Activated naive CD4-positive, alpha-beta T cell treated with anti-CD3 and anti-CD28 coated beads, Interleukin-2, amount 10 ng/mL, durations not matched to agents 7 days and 5 days (primary cell): ENCODE measurements around the gene PSMA3.
A peak's percentile ranks its signal among the peaks of the same experiment; 100 is the strongest.

Experiments used
- CTCF ChIA-PET: fragments of 350-600 bp; sonication (Branson Sonifier 250); formaldehyde crosslinking; loops from one replicate; lab custom pipeline; 2021; ENCODE audit warnings: antibody characterized with exemption; lab: Charles Lee
- DNase-seq: peaks from one replicate; pipeline ENCODE4 v3.0.0-alpha.2; 2020
- H3K27ac Mint-ChIP-seq: one replicate; pipeline ENCODE4 v1.8.0; 2021; ENCODE audit warnings: mild to moderate bottlenecking, moderate library complexity, mixed read lengths
- H3K27me3 Mint-ChIP-seq: one replicate; pipeline ENCODE4 v1.8.0; 2021; ENCODE audit warnings: mild to moderate bottlenecking, mixed read lengths
- H3K36me3 Mint-ChIP-seq: one replicate; pipeline ENCODE4 v1.8.0; 2021; ENCODE audit warnings: mixed read lengths
- H3K4me1 Mint-ChIP-seq: one replicate; pipeline ENCODE4 v1.8.0; 2021; ENCODE audit warnings: mixed read lengths
- H3K4me3 Mint-ChIP-seq: one replicate; pipeline ENCODE4 v1.8.0; 2021; ENCODE audit warnings: mild to moderate bottlenecking, moderate library complexity, mixed read lengths
- H3K9me3 Mint-ChIP-seq: one replicate; pipeline ENCODE4 v1.8.0; 2021; ENCODE audit warnings: mixed read lengths

PSMA3 gene

DNA sequence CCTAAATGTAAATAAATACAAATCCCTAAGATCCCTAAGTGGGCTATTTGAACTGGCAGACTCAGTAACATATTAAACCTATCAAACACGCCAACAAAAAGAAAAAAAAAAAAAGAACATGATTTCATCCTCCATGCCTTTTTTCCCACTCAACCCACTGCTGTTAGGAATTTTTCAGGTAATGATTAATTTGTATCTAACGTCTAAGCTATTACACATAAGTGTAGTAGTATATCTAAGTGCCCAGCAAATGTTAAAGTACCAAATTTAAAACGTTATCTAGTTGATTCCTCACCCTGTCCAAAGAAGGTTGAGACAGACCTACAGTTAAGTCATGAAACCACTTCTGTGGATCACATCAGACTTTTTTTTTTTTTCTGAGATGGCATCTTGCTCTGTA is 37.3 kb downstream of the PSMA3 start:
- peaks cover 66% of the 10 kb centered on the region for H3K36me3 Mint-ChIP-seq
- CTCF ChIA-PET, result interaction anchor here (0.7 to 0.8 kb wide), 2 partner anchors 123 to 727 kb away, joined by 3 read pairs; no protein-coding TSS in a partner anchor
- H3K9me3 Mint-ChIP-seq, result no peaks in the 10 kb centered on the region
- peak overlapping the region; percentile 88 for H3K27ac Mint-ChIP-seq
- H3K27me3 Mint-ChIP-seq, result no peaks in the 10 kb centered on the region
- peaks cover 47% of the 10 kb centered on the region for H3K4me1 Mint-ChIP-seq
- H3K4me3 Mint-ChIP-seq, result no peak overlapping the region
- DNase-seq, result no peak

DNA sequence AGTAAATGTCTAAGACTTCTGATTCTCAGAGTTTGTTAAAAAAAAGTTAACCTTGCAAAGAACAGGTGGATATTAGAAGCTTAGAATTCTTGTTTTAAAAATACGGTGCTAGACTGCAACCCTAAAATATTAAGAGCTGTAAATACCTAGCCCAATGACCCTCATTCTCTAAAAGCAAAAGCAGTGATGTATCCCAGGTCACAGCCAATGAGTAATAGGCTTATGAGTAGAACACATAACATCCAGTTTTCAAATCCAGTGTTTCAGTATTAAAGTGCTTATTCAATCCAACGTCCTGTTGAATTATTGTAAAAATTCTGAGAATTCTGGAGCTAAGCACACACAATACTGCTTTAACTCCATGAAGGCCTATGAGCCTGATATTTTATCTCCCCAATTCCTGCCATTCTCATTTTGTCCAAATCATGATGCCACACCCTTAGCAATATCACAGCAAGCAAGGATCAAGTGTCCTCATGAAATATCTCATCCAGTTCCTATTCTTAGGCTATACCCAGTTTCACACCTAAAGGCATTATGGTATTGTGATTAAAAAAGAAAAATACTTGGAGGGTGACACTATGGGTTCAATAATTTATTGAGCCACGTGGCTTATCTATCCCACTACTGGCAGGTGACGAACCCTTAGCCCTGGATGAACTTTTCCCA is 38.4 kb downstream of the PSMA3 start:
- no peak for DNase-seq
- Mint-ChIP-seq H3K4me1 (peaks cover 52% of the 10 kb centered on the region), H3K27ac (no peak overlapping the region), H3K4me3 (no peak overlapping the region), H3K27me3 (no peaks in the 10 kb centered on the region), H3K9me3 (no peaks in the 10 kb centered on the region), H3K36me3 (peaks cover 71% of the 10 kb centered on the region)
- CTCF ChIA-PET, result no interaction called here

DNA sequence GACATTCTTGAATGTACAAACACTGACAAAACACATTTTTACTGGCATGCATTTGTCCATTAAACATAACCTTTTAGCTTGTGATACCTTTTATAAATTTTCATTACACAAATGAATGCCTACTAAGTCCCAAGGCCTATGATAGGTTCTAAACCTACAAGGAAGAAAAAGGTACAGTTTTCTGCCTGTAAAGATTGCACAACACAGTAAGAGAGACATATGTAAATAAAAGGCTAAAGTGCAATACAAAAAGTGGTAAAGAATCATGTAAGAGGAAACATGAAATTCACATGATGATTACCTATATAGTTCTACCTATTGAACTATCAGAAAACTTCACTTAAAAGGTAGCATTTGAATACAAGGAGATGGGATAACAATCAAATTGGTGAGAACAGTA is 39.1 kb downstream of the PSMA3 start:
- CTCF ChIA-PET, result no interaction called here
- Mint-ChIP-seq H3K27me3 (no peaks in the 10 kb centered on the region), H3K4me3 (no peak overlapping the region), H3K27ac (no peak overlapping the region), H3K9me3 (no peaks in the 10 kb centered on the region), H3K36me3 (peaks cover 72% of the 10 kb centered on the region), H3K4me1 (peaks cover 55% of the 10 kb centered on the region)
- no peak for DNase-seq

DNA sequence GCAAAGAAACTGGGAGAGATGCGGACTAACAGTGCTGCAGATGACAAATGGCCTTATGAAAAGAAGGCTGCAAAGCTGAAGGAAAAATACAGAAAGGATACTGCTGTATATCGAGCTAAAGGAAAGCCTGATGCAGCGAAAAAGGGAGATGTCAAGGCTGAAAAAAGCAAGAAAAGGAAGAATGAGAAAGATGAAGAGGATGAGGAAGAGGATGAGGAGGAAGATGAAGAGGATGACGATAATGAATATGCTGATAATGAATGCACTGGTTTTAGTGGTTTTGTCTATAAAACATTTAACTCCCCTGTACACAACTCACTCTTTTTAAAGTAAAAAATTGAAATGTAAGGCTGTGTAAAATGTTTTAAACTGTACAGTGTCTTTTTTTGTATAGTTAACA is 40.5 kb downstream of the PSMA3 start:
- H3K9me3 Mint-ChIP-seq, result no peaks in the 10 kb centered on the region
- no peaks in the 10 kb centered on the region for H3K27me3 Mint-ChIP-seq
- CTCF ChIA-PET, result no interaction called here
- H3K4me1 Mint-ChIP-seq, result peaks cover 59% of the 10 kb centered on the region
- H3K4me3 Mint-ChIP-seq, result no peak overlapping the region
- no peak for DNase-seq
- no peak overlapping the region for H3K27ac Mint-ChIP-seq
- peaks cover 71% of the 10 kb centered on the region for H3K36me3 Mint-ChIP-seq

DNA sequence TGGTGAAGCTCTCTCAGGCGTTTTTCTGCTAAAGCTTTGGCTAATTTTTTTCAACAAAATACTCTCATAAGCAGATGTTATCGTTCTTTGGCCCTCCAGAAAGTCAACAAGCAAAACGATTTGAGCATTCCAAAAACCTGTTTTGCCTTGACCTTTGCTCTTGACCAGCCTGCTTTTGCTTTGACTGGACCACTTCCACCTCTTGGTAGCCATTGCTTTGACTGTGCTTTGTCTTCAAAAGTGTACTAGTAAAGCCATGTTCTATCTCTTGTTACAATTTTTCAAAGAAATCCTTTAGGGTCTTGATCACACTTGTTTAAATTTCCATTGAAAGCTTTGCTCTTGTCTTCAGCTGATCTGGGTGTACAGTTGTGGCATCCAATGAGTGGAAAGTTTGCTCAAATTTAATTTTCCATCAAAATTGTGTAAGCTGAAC is 43.0 kb downstream of the PSMA3 start:
- CTCF ChIA-PET, result no interaction called here
- DNase-seq, result no peak
- H3K9me3 Mint-ChIP-seq, result no peaks in the 10 kb centered on the region
- no peak overlapping the region for H3K4me3 Mint-ChIP-seq
- peaks cover 44% of the 10 kb centered on the region for H3K4me1 Mint-ChIP-seq
- no peak overlapping the region for H3K27ac Mint-ChIP-seq
- no peaks in the 10 kb centered on the region for H3K27me3 Mint-ChIP-seq
- peaks cover 67% of the 10 kb centered on the region for H3K36me3 Mint-ChIP-seq

DNA sequence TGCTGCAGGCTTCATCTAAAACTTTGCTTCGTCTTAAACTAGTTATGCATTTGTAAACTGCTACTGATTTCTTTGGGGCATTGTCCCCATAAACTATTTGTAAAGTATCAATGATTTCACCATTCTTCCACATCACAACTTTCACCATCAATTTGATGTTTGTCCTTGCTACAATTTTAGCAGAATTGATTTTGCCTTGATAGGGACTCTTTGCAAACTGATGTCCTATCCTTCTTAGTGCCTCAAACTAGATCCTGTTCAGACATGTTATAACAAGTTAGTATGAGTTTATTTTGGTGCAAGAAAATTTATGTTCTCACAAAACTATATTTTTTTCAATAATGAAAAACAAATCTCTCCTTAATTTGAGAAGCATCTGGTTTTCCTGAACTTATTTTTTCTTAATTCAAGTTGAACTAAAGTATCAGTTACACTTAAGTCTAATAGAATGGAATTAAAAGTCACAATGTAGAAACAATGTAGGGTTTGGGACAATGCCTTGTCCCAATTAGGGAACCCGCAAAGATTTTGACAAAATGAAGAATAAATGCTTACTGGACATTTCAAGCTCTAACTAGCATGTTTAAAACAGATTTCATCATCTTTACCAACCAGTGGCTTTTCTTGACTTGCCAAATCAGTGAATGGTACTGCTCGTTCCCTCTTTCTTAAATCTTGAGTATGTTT is 43.6 kb downstream of the PSMA3 start:
- Mint-ChIP-seq H3K4me3 (no peak overlapping the region), H3K27ac (no peak overlapping the region), H3K27me3 (no peaks in the 10 kb centered on the region), H3K36me3 (peaks cover 66% of the 10 kb centered on the region), H3K4me1 (peaks cover 46% of the 10 kb centered on the region), H3K9me3 (no peaks in the 10 kb centered on the region)
- no peak for DNase-seq
- CTCF ChIA-PET, result no interaction called here

DNA sequence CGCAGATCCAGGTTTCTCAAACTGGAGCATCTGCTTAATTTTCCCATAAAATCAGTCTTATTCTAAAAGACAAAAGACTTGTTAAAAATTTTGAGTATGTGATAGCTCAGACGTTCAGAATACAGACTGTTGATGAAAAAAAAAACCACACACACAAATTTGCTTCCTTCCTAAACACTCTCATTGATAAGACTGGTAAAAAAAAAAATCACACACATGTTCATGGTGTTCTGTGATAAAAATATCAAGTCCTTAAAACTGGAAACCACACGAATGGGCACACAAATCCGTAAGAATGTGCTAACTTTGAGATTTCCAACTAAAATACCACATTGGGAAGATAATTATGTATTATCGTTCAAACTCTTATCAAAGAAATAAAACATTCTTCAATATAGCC is 47.0 kb downstream of the PSMA3 start:
- Mint-ChIP-seq H3K4me1 (peaks cover 58% of the 10 kb centered on the region), H3K36me3 (peaks cover 62% of the 10 kb centered on the region), H3K9me3 (no peaks in the 10 kb centered on the region), H3K27me3 (no peaks in the 10 kb centered on the region), H3K27ac (no peak overlapping the region), H3K4me3 (no peak overlapping the region)
- CTCF ChIA-PET, result no interaction called here
- no peak for DNase-seq

DNA sequence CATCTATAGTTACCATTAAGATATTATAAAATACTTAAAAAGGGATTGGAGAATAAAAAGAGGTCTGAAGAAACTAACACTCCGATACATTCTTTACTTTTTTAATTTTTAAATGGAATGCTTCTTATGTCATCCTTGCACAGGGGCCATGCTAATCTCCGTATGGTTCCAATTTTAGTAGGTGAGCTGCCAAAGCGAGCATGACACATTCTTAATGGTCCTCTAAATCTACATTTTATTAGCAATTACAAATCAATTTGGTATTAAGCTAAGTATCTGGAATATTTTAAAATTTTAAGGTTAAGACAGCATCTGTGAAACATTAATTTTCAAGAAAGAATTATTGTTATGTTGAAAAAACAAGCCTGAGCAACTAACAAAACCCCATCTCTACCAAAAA is 47.5 kb downstream of the PSMA3 start:
- DNase-seq, result no peak
- H3K27ac Mint-ChIP-seq, result no peak overlapping the region
- H3K9me3 Mint-ChIP-seq, result no peaks in the 10 kb centered on the region
- peaks cover 62% of the 10 kb centered on the region for H3K4me1 Mint-ChIP-seq
- peaks cover 61% of the 10 kb centered on the region for H3K36me3 Mint-ChIP-seq
- no peak overlapping the region for H3K4me3 Mint-ChIP-seq
- H3K27me3 Mint-ChIP-seq, result no peaks in the 10 kb centered on the region
- CTCF ChIA-PET, result no interaction called here

DNA sequence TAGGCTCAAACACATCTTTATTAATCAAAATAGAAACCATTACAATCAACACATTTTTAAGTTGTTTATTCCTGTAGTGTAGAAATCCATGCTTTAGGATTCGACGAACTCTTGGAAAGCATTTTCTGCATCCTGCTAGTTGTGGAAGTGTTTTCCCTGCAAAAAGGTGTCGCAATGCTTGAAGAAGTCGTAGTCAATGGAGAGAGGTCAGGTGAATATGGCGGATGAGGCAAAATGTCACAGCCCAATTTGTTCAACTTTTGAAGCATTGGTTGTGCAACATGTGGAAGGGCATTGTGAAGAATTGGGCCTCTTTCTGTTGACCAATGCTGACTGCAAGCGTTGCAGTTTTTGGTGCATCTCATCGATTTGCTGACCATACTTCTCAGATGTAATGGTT is 49.6 kb downstream of the PSMA3 start:
- Mint-ChIP-seq H3K27ac (no peak overlapping the region), H3K36me3 (peaks cover 46% of the 10 kb centered on the region), H3K9me3 (no peaks in the 10 kb centered on the region), H3K4me1 (peaks cover 51% of the 10 kb centered on the region), H3K27me3 (no peaks in the 10 kb centered on the region), H3K4me3 (no peak overlapping the region)
- no peak for DNase-seq
- CTCF ChIA-PET, result no interaction called here

DNA sequence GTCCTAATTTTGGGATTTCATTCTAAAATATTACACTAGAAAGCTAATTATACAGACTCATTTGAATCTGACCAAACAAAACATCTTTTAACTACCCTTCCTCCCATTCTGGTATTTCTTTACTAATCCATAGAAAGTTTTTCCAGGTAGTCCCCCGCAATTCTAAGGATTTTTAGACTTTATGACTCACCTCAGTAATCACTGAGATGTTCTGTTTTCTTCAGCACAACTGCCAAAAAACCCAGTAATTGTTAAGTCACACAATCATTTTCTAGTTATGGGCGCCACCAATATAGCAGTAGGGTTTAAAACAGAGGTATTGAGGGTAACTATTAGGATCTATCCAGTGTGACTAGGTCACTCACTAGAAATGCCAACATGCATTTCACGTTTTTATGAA is 52.1 kb downstream of the PSMA3 start:
- Mint-ChIP-seq H3K27me3 (no peaks in the 10 kb centered on the region), H3K9me3 (no peaks in the 10 kb centered on the region), H3K4me3 (no peak overlapping the region), H3K4me1 (peaks cover 55% of the 10 kb centered on the region), H3K36me3 (peaks cover 36% of the 10 kb centered on the region), H3K27ac (no peak overlapping the region)
- CTCF ChIA-PET, result no interaction called here
- DNase-seq, result no peak

DNA sequence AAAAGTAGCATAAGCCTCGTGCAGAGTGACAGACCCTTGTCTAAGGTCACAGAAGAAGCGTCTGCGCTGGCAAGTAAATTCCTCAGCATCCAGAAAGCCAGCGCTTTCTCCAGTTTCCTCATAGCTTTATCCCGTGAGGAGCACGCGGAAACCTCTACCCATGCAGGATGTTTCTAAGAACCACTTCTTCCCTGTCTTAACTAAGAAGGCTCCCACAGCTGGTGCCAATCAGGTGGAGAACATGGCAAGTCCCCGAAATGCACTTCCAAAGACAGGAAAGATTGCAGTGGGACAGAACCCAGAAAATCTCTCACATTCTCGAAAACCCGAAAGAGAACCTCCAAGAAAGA is 52.7 kb downstream of the PSMA3 start:
- no peak for DNase-seq
- Mint-ChIP-seq H3K4me1 (peaks cover 57% of the 10 kb centered on the region), H3K4me3 (no peak overlapping the region), H3K36me3 (peaks cover 38% of the 10 kb centered on the region), H3K27me3 (no peaks in the 10 kb centered on the region), H3K27ac (no peak overlapping the region), H3K9me3 (no peaks in the 10 kb centered on the region)
- CTCF ChIA-PET, result interaction anchor here (1.6 kb wide), 1 partner anchor 99 kb away, joined by 8 read pairs; the partner anchor contains the start of gene TOMM20L

DNA sequence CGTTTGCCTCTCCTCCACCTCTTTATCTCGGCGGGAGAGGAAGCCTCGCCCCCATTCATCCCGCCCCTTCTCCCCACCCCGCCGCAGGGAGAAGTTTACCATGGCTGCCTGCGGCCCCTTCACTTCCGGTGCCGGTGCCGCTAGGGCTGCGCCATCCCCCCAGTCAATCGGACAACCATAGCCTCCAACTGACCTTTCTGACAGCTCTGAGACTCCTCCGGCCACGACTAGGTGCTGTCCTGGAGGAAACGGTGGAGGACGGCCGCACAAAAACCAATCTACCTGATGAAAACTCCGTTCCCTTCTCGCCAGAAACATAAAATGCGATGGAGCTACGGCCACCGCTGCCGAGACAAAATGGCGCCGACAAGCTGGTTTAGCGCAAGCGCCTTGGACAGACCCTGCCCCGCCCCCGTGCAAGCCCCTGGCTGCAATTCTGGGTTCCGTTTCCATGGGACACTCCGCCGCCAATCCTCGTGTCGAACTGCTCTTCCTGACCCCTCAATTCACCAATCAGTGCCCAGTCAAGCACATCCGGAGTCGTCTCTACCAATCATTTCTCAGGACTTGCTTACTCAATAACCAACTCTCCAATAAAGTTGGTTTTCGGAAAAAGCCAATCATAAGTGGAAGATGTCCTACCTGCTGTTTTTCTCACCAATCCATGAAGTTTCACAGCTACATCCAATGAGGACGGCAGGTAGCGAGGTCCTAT is 53.3 kb downstream of the PSMA3 start:
- DNase-seq, result peak; percentile 99
- Mint-ChIP-seq H3K36me3 (peaks cover 36% of the 10 kb centered on the region), H3K9me3 (no peaks in the 10 kb centered on the region), H3K27me3 (no peaks in the 10 kb centered on the region), H3K27ac (no peak overlapping the region), H3K4me1 (peaks cover 52% of the 10 kb centered on the region), H3K4me3 (no peak overlapping the region)
- CTCF ChIA-PET, result interaction anchor here (0.7 to 1.6 kb wide), 2 partner anchors 53 to 98 kb away, joined by 3 to 8 read pairs; partner anchors contain the start of genes PSMA3 and TOMM20L

DNA sequence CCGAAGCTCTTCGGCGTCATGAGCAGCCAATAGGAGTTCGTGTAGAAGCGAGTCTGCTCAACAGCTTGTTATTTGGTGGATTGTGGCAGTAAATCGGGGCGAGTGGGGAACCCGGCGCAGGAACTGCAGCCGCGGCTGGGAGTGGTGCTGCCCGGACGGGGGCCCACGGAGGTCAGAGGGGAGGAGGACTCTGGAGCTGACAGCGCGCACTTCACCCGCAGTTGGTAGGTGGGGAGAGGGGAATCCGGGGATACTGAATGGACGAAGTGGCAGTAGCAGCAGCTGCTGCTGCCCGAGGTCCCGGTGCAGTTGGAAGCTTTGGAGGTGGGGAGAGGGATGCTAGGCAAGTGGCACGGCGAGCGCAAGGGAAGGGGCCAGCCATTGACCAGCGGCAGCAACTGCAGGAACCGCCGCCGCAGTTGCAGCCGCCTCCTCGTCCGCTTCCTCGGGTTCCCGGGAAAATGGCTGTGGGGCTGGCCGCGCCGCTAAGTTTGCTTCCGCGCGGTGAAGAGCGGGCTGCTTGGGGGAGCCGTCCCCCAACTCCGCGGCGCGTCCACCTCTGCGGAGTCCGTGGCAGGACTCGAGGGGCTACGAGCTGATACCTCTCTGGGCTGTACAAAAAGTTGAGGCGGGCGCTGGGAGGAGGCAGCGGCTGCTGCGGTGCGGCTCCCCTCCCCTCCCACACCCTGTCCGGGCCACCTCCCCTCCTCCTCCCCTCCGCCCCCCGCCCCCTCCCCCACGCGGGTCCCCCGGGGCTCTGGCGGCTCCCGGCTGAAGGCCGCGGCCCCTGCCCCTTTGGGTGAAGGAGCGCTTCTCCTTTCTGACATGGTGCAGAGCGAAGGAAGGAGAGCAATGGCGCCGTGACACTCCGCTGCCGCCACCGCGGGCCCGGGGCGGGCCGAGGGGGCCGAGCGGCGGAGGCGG is 54.1 kb downstream of the PSMA3 start, which contains the start of gene ARID4A:
Gene ARID4A (plus strand): TSS at position 79 of the 924 bp plus-strand sequence. CDS start 1,300 bp downstream, outside the sequence.
- CTCF ChIA-PET, result interaction anchor here (0.7 to 1.6 kb wide), 2 partner anchors 54 to 97 kb away, joined by 3 to 8 read pairs; partner anchors contain the start of genes PSMA3 and TOMM20L
- peaks cover 51% of the 10 kb centered on the region for H3K4me1 Mint-ChIP-seq
- no peak within 1 kb of the TSS for H3K27ac Mint-ChIP-seq
- DNase-seq, result peak; percentile 92
- H3K27me3 Mint-ChIP-seq, result no peaks in the 10 kb centered on the region
- no peaks in the 10 kb centered on the region for H3K9me3 Mint-ChIP-seq
- peak within 1 kb of the TSS; percentile 93 for H3K4me3 Mint-ChIP-seq
- peaks cover 36% of the 10 kb centered on the region for H3K36me3 Mint-ChIP-seq
